Activated CD4-positive, alpha-beta T cell treated with anti-CD3 and anti-CD28 coated beads for 1 hour (primary cell): ENCODE data around the gene CFAP298.
"Not testable (repeated sequence)": the region's sequence is repeated elsewhere in the genome, so short reads cannot be mapped to it uniquely, and the experiment has no call there.

Experiments
- DNase-seq: peaks from one replicate; pipeline ENCODE4 v3.0.0-alpha.2; 2020

CFAP298 gene

GRCh38 chr21:32612075-32612998, at the start of gene CFAP298:
Gene CFAP298, minus strand, starts transcription at chr21:32612377. Its CDS starts 134 bp downstream, at chr21:32612243.
- DNase-seq: peak; percentile 80

- not testable (repeated sequence) for DNase-seq
These were observed 49.0 kb upstream of the CFAP298 start for GRCh38 chr21:32661026-32661782.

- DNase-seq: no peak
These were observed 46.3 kb upstream of the CFAP298 start for GRCh38 chr21:32658524-32658923.

- no peak for DNase-seq
These were observed 41.2 kb upstream of the CFAP298 start for GRCh38 chr21:32653326-32653901.

GRCh38 chr21:32648165-32648564, 36.0 kb upstream of the CFAP298 start:
- DNase-seq: no peak

GRCh38 chr21:32645261-32646182, 33.3 kb upstream of the CFAP298 start:
- no peak for DNase-seq

- DNase-seq: no peak
These were observed 29.8 kb upstream of the CFAP298 start for GRCh38 chr21:32641710-32642698.

- no peak for DNase-seq
These were observed 14.5 kb upstream of the CFAP298 start for GRCh38 chr21:32626621-32627196.

GRCh38 chr21:32618218-32618617, 6.0 kb upstream of the CFAP298 start:
- DNase-seq: not testable (repeated sequence)

- DNase-seq: no peak
These were observed 1.4 kb upstream of the CFAP298 start for GRCh38 chr21:32613436-32614043.

- DNase-seq: no peak
These were observed 791 bp upstream of the CFAP298 start for GRCh38 chr21:32612999-32613337.

- no peak for DNase-seq
These were observed 643 bp downstream of the CFAP298 start for GRCh38 chr21:32611471-32611997.

- DNase-seq: not testable (repeated sequence)
These were observed 1.2 kb downstream of the CFAP298 start for GRCh38 chr21:32610940-32611339.

- DNase-seq: no peak
These were observed 3.3 kb downstream of the CFAP298 start for GRCh38 chr21:32608851-32609250.

GRCh38 chr21:32605469-32605868, 6.7 kb downstream of the CFAP298 start:
- no peak for DNase-seq

- no peak for DNase-seq
These were observed 7.7 kb downstream of the CFAP298 start for GRCh38 chr21:32604464-32604863.

- DNase-seq: no peak
These were observed 9.0 kb downstream of the CFAP298 start for GRCh38 chr21:32603131-32603530.

GRCh38 chr21:32602099-32602498, 10.1 kb downstream of the CFAP298 start:
- DNase-seq: no peak

GRCh38 chr21:32599526-32599925, 12.7 kb downstream of the CFAP298 start:
- DNase-seq: no peak

- no peak for DNase-seq
These were observed 13.1 kb downstream of the CFAP298 start for GRCh38 chr21:32599091-32599490.
